ENCODE results near the gene SH3TC1. TPM values are rescaled to one million over a fixed set of nuclear protein-coding genes. Genes with fewer than 3 reads are reported as not detected.

The SH3TC1 gene
- total RNA-seq, 6 donors from 2014 or later, result 34.1 to 193 (median 81.4) TPM

- peak in 1 of 2 donors; percentile 48 for DNase-seq
- no peaks in the 10 kb centered on the region for H3K27me3 ChIP-seq
- peaks cover 14 to 21% (median 17%) of the 10 kb centered on the region in 4 donors for H3K4me1 ChIP-seq
- 91 to 93% methylated on average over 12 to 16 of the region's 17 CpGs for WGBS, 2 donors
- H3K4me3 ChIP-seq, result no peak overlapping the region
- H3K9me3 ChIP-seq, result no peaks in the 10 kb centered on the region
- no peak for ATAC-seq (ENCODE audit: low FRiP score in 2 of 2)
- TF ChIP-seq, protein P1, sequence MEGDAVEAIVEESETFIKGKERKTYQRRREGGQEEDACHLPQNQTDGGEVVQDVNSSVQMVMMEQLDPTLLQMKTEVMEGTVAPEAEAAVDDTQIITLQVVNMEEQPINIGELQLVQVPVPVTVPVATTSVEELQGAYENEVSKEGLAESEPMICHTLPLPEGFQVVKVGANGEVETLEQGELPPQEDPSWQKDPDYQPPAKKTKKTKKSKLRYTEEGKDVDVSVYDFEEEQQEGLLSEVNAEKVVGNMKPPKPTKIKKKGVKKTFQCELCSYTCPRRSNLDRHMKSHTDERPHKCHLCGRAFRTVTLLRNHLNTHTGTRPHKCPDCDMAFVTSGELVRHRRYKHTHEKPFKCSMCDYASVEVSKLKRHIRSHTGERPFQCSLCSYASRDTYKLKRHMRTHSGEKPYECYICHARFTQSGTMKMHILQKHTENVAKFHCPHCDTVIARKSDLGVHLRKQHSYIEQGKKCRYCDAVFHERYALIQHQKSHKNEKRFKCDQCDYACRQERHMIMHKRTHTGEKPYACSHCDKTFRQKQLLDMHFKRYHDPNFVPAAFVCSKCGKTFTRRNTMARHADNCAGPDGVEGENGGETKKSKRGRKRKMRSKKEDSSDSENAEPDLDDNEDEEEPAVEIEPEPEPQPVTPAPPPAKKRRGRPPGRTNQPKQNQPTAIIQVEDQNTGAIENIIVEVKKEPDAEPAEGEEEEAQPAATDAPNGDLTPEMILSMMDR (IDR thresholded peaks at IDR 0.05), result no peak
- TF ChIP-seq POLR2A (IDR thresholded peaks at IDR 0.05), result no peak
- no peak for TF ChIP-seq POLR2AphosphoS5 (IDR thresholded peaks at IDR 0.05)
- TF ChIP-seq EP300 (IDR thresholded peaks at IDR 0.05), result no peak
- H3K27ac ChIP-seq, result no peak overlapping the region
- H3K36me3 ChIP-seq, result peaks cover 0 to 79% (median 40%) of the 10 kb centered on the region in 4 donors
Measured at GRCh38 chr4:8229331-8229975, 30.4 kb downstream of the SH3TC1 start.

DNA sequence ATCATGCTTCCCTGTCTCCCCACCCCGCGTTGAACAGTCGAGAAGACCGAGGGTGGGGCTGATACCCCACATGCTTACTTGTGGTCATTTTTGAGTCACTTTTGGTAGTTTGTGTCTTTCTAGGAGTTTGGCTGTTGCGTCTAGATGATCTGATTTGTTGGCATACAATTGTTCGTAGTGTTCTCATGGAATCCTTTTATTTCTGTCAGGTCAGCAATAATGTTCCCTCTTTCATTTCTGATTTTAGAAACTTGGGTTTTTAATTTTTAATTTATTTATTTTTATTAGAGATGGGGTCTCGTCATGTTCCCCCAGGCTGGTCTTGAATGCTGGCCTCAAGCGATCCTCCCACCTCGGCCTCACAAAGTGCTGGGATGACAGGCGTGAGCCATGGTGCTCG is 30.9 kb downstream of the SH3TC1 start:
- Histone ChIP-seq H3K27ac (no peak overlapping the region), H3K36me3 (peaks cover 0 to 79% (median 43%) of the 10 kb centered on the region in 4 donors), H3K4me1 (peaks cover 14 to 21% (median 17%) of the 10 kb centered on the region in 4 donors), H3K27me3 (no peaks in the 10 kb centered on the region), H3K4me3 (no peak overlapping the region), H3K9me3 (no peaks in the 10 kb centered on the region)
- no peak for TF ChIP-seq POLR2A (IDR thresholded peaks at IDR 0.05)
- TF ChIP-seq EP300 (IDR thresholded peaks at IDR 0.05), result no peak
- TF ChIP-seq POLR2AphosphoS5 (IDR thresholded peaks at IDR 0.05), result no peak
- TF ChIP-seq, protein P1 (IDR thresholded peaks at IDR 0.05), result no peak
- ATAC-seq (ENCODE audit: low FRiP score in 2 of 2), result no peak
- no peak for DNase-seq
- 93 to 96% methylated on average over 11 of the region's 11 CpGs for WGBS, 2 donors

- 95 to 98% methylated on average over 10 of the region's 10 CpGs for WGBS, 2 donors
- Histone ChIP-seq H3K27ac (no peak overlapping the region), H3K36me3 (peaks cover 0 to 81% (median 48%) of the 10 kb centered on the region in 4 donors), H3K4me1 (peaks cover 14 to 21% (median 17%) of the 10 kb centered on the region in 4 donors), H3K9me3 (no peaks in the 10 kb centered on the region), H3K4me3 (no peak overlapping the region), H3K27me3 (no peaks in the 10 kb centered on the region)
- ATAC-seq (ENCODE audit: low FRiP score in 2 of 2), result no peak
- no peak for DNase-seq
- TF ChIP-seq EP300 (IDR thresholded peaks at IDR 0.05) (no peak), POLR2A (IDR thresholded peaks at IDR 0.05) (no peak), POLR2AphosphoS5 (IDR thresholded peaks at IDR 0.05) (no peak)
- TF ChIP-seq, protein P1 (IDR thresholded peaks at IDR 0.05), result no peak
Measured at GRCh38 chr4:8230891-8231290, 31.8 kb downstream of the SH3TC1 start.

DNA sequence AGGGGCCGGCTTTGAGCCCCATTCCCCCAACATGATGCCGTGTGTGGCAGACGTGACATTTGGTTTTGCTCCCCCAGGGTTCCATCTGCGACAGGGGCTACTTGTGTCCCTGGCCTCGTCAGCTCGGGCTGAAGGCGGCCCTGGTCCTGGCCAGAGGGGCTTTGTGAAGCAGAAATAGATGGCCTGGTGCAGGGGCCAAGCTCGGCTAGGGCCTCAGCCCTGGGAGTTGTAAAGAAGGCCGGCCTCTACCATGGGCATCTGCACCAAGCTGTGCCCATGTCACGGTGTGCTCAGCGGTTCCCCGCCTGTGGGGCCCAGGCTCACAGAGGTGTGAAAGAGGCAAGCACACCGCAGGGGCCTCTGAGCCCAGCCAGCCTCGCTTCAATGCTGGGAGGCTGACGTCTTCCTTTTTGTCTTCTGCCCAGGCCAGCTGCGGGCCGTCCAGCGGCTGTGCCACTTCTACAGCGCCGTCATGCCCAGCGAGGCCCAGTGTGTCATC is 32.5 kb downstream of the SH3TC1 start:
- TF ChIP-seq, protein P1 (IDR thresholded peaks at IDR 0.05), result no peak
- TF ChIP-seq POLR2AphosphoS5 (IDR thresholded peaks at IDR 0.05) (no peak), POLR2A (IDR thresholded peaks at IDR 0.05) (no peak), EP300 (IDR thresholded peaks at IDR 0.05) (no peak)
- peaks cover 14 to 21% (median 17%) of the 10 kb centered on the region in 4 donors for H3K4me1 ChIP-seq
- H3K9me3 ChIP-seq, result no peaks in the 10 kb centered on the region
- DNase-seq (peak in 1 of 2 donors; percentile 75), ATAC-seq (ENCODE audit: low FRiP score in 2 of 2) (no peak)
- no peak overlapping the region for H3K27ac ChIP-seq
- H3K36me3 ChIP-seq, result peaks cover 0 to 81% (median 52%) of the 10 kb centered on the region in 4 donors
- no peak overlapping the region for H3K4me3 ChIP-seq
- WGBS, 2 donors, result 88 to 91% methylated on average over 13 to 21 of the region's 21 CpGs
- H3K27me3 ChIP-seq, result no peaks in the 10 kb centered on the region
